ENCODE measurements around the gene EIF3A.

- TF ChIP-seq CTCF (IDR thresholded peaks at IDR 0.05) (no peak), POLR2A (IDR thresholded peaks at IDR 0.05) (no peak)
These were observed 41.5 kb downstream of the EIF3A start for GRCh38 chr10:119039161-119039560.
